Fibroblast of skin of back (primary cell): ENCODE data around the gene IL1RL1.

Source experiments
- DNase-seq: peaks from one replicate; pipeline ENCODE4 v3.0.0-alpha.2; 2013

The IL1RL1 gene

DNA sequence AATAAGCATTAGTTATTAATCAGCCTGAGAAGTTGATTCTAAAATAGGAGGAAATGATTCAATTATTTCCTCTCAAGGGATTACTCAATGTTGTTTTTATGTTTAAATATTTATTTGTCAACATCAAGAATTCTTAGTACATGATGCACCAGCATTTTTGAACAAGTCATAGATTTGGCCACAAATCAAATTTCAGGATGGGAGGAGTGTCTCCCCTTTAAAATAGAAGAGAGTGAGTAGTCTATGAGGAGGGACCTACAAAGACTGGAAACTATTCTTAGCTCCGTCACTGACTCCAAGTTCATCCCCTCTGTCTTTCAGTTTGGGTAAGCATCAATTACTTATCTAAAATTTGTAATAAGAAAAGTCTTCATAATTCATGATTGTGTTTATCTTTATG lies 25.6 kb downstream of the IL1RL1 start:
- DNase-seq = peak; percentile 65

DNA sequence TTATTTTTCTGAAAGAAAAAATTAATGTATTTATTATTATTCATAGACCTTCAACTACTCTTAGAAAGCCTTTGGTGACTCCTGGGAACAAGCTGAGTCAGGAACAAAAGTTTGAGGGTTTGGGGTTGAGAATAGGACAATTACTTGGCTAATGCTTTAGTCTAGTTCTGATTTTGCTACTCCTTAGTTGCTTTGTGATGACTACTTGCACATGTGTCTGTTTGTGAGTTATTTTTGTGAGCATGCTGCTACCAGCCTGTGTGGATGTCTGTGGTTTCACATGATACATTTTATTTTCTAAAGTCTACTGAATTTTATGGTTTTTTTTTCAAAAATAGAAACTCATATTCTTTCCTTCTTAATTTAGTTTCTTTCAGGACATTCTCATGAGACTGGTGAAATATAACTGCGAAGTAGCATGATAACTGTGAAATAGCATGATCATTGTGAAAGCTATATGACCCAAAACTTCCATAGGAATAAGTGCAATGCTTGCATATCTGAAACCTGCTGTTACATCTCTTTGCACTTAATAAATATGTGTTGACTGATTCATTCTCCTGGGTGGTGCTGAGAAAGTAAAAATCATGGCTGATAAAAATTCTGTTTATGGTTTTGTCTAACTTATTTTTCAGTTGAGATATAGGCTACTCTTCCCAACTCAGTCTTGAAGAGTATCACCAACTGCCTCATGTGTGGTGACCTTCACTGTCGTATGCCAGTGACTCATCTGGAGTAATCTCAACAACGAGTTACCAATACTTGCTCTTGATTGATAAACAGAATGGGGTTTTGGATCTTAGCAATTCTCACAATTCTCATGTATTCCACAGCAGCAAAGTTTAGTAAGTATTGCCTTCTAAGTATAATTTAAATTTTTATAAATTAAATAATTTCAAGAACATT lies 26.4 kb downstream of the IL1RL1 start:
- no peak for DNase-seq

DNA sequence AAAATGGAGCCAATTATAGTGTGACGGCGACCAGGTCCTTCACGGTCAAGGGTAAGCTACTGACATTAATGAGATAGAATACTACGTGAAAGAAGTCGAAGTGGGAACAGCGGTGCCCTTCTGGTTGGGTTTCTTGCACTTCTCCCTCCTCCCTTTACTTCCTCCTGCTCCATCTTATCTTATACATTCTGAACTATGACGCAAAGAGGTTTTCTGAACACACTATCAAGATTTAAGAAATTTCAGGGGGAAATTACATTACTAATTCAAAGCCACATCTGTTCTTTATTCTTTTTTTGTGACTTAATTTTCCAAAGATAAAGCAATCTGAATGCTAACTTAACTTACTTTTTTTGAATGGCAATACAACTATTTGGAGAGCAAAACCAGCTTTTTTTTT lies 29.4 kb downstream of the IL1RL1 start:
- no peak for DNase-seq

DNA sequence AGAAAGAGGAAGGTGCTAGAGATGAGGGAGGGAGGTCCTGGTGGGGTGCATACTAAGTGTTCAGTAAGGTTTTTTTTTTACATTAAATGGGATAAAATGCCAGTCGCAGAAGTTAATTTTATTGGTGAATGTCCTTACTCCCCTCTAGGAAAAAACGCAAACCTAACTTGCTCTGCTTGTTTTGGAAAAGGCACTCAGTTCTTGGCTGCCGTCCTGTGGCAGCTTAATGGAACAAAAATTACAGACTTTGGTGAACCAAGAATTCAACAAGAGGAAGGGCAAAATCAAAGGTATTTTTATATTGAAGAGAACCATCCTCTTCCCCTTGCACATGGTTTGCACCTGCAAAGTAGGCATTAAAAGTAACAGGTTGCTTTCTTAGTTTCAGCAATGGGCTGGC lies 31.5 kb downstream of the IL1RL1 start:
- no peak for DNase-seq

DNA sequence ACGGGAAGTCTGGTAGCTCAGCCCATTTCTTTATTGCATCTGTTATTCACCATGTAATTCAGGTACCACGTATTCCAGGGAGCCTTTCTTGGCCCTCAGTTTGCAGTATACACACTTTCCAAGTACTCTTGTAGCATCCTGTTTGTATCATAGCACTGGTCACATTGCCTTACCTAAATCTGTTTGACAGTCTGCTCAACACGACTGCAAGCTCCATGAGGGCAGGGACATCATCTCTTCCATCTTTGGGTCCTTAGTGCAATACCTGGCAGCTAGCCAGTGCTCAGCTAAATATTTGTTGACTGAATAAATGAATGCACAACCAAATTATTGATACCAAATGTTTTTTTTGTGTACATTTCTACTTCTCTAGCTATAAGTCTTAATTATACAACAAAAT lies 33.0 kb downstream of the IL1RL1 start:
- no peak for DNase-seq

DNA sequence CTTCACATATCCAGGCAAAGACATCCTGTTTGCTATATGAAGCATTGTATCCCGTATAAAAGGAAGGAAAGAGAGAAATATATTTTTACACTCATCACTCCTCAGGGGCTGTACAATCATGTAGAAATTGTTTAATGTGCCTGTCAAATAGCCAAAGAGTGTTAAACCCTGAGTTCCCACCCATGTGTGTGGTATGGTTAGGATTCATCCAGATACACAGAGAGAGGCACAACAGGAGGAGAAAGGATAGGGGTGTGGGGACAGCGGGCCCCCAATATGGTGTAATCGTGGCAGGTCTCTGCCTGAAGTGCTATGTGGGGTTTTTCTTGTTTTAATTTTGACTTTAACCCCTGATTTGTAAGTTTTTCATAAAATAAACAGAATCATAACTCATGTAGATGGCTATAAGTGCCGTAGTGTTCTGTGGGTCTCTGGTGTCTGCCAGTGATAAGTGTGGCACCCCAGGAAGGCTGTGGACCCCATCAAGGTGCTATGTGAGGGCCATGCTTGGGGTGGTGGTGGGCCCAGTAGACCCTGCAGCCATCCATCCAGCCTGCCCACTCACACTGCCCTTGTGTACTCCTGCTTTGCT lies 34.1 kb downstream of the IL1RL1 start:
- DNase-seq = no peak

DNA sequence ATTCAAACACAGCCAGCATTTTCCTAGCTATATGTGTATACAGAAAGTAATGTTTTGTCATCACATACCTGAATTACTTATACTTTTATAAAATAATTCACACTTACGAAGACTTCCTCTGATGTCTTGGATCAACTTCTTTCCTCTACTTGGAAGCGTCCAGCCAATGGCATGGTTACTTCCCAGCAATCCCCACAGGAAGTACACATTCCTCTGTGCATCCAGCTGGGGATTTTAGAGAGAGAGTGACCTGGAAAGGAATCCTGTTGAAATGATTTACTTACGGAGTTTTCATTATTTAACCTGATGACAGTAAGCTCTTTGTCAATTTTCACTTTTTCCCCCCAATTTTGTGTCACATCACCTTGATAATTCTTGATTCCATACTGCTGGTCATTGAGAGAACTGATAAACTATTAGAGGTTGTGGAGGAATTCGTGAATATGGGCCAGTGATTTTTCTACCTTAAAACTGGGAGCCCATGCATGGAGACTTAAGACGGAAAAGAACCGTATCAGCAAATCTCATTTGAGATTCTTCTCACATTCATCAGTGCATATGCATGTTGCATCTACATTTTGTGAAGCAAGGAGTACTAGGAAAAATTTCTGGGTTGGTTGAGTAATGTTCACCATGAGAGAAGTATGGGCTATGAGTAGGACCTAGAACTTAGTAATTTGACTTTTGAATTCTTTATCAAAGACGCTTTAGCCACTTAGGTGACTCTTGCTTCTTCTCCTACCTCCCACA lies 35.2 kb downstream of the IL1RL1 start:
- no peak for DNase-seq

DNA sequence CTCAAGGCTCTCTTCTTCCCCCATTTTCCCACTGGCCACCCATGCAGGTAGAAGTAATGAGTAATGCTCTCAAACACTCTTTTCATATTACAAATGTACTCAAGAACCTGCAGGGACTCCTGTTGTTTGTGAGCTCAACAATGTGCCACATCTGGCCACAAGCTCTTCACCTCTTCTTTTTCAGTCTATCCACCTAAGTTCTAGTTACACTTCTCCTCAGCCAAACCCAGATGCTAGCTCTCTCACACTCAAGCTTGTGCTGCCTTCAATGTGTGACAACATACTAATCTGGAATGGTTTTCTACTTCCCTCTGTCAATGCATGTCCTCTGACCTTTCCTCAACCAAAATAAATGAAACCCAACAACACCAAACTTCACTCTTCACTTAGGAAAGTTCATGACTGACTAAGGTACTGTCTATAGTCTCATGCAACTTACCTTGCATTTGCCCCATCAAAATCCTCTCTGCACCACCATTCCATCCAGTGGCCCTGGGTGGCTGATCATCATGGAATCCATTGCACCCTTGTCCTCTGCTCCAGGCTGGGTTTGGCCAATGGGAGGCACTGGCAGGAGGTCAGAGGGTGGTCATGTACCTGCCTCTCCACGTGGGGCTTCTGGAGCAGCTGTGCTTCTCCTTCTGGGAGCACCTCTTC lies 38.9 kb downstream of the IL1RL1 start:
- no peak for DNase-seq

DNA sequence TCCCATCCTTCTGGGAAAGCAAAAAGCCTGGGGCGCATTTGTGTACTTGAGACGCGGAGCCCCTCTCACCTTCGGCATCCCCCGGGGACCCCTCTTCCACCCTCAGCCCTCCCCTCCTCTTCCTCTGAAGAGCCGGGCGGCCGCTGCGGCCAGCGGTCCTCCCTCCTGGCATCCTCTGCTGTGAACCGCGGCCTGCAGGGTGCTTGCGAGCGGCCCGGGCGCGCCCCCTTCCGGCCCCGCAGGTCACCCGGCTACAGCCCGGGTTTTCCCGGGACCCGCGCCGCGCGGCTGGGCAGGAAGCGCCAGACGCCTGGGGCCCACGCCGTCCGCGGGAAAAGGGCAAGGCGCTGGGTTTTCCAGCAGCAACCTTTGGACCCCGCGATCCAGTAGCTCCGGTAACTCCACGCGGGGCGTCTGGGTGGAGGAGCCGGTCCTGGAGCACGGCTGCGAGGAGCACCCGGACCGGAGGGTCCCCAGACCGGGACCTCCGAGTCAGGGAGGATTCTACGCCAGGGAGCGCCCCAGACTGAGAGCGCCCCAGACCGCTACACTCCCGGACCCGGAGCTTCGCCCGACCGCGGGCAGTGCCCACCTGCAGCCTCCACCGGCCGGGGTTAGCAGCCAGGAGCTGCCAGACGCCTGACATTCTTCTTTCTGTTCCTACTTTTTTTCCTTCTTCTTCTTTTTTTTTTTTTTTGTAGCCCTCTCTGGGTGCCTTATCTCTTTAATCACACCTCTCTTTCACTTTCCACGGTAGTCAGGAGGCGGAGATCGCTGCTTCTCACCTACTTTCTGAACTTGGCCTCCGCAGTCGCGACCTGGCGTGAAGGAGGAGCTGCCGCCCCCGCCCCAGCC lies 44.4 kb downstream of the IL1RL1 start, which contains the start of gene IL18R1:
IL18R1 (plus strand) TSS at position 271 of the 855 bp plus-strand sequence. CDS start 6,865 bp downstream, outside the sequence.
- peak; percentile 76 for DNase-seq

DNA sequence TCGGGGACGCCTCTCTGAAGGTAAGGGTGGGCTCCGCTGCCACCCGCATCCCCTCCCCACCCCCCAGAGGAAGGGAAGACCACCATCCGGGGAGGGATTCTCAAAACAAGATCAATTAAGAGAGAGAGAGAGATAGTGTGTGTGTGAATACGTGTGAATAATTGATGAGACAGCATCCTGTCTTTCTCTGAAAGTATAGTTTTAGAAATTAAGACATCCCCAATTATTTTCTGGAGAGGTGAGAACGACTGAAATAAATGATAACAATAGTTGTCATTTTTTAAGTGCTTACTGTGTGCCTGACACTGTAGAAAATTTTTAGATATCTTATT lies 45.0 kb downstream of the IL1RL1 start:
- DNase-seq = no peak

DNA sequence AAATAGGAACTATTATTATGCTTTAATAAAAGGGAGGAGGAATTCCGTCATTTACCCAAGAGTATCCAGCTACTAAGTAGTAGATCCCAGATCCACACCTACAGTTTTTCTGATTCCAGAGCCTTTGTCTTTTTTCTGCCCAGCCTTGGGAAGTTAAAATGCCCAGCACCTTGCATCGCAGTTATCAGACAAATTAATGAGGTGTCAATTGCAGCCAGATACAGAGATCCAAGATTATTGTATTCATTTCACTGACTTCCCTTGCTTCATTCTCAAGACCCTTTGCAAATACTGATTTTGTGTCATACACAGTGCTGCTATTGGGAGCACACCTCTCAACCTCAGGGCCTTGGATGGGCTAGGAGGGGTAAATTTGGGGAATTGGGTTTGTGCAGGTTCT lies 45.4 kb downstream of the IL1RL1 start:
- DNase-seq = no peak

DNA sequence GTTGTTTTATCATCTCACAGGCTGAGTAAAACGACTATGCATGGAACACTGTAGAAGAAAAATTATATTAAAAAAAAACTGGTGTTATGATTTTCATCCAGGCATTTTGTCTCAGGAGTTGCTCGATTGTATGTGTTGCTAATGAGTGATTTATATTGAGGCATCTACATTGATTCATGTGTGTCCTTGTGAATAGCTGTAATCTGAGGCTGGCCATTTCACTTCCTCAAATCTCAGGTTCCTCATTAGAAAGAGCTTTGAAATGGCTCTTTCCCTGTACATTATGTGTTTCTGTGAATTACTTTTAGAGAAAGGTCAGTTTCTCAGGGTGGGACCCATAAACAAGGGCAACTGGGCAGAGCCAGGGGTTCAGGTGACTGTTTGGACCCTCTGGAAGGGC lies 46.6 kb downstream of the IL1RL1 start:
- no peak for DNase-seq

DNA sequence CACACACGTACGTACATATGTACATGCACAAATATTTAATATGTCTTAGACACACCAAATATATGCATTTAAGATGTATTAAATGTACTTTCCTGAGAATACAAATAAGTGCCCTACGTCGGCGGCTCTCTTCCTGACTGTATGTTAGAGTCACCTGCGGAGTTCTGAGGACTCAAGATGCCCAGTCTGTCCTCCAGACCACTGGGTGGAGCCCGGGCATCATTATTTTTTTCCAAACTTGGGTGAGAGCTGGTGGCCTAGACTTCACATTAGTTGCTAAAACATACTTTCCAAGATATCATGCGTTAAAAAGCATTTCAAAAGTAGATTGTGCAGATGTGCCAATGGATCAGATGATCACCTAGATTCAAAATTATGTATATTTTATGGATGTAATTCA lies 47.1 kb downstream of the IL1RL1 start:
- no peak for DNase-seq

DNA sequence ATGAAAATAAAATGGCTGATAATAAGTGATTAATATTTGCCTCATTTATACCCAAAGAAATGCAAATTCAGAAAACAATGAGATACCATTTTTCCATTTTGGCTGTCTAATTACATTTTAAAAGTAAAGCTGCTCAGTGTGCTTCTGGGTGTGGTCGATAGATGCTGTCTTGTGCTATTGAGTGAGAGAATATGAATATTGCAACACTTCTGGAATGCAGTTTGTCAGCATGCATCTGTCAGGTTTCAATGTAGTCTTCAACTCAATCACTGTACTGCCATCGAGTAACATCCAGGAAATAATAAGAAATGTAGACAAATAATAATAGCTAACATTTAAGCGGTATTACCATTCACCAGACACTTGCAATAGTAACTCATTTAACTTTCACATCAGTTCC lies 48.2 kb downstream of the IL1RL1 start:
- DNase-seq = no peak

DNA sequence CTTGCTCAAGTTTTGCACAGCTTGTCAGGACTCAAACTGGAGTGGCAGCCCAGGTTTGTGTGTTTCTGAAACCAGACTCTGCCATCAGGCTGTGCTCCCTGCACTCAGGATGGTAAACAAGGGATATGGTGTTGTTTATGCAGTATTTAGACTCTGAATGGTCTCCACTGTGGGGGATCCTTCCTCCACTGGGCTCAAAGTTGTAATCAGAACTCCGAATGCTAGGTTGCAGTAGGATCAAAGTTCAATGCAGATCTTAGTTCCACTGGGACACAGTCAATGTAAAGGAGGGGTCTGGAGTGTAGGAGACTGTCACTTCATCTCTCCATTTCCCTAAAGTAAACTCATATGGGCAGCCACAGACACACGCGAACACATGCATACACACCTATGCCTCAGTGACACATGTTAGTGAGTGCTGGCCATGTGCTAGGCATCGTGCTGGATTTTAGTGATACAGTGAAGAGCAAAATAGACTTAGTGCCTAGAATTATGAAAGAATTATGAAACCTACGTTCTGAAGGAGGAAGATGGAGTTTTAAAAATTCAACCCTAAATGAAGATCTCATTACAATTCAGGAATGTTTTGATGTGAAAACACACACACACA lies 50.4 kb downstream of the IL1RL1 start:
- no peak for DNase-seq

DNA sequence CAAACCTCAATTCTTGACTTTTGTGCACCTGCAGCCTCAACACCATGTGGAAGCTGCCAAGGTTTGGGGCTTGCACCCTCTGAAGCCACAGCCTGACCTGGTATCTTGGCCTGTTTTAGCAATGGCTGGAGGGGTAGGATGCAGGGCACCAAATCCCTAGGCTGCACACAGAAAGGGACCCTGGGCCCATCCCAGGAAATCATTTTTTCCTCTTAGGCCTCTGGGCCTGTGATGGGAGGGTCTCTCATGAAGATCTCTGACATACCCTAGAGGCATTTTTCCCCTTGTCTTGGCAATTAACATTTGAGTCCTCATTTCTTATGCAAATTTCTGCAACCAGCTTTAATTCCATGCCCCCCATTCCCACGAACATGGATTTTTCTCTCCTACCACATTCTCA lies 54.4 kb downstream of the IL1RL1 start:
- no peak for DNase-seq

DNA sequence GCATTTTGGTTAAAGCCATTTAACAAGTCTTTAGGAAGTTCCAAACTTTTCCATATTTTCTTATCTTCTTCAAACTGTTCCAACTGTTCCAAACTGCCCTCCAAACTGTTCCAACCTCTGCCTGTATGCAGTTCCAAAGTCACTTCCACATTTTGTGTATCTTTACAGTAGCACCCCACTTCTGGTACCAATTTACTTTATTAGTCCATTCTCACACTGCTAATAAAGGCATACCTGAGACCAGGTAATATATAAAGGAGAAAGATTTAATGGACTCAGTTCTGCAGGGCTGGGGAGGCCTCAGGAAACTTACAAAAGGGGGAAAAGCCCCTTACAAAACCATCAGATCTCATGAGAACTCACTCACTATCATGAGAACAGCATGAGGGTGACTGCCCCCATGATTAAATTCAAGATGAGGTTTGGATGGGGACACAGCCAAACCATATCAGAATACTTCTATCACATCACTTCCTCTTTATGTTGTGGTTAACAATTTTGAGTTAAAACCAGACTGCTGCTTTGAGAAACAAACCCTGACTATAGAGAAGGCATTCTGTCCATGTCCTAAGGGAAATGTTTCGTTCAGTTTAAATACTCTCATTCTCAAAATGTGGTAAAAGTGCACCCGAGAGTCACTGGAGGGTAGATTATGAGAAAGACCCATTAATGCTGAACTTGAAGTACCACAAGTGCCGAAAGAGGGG lies 55.2 kb downstream of the IL1RL1 start:
- DNase-seq = no peak

DNA sequence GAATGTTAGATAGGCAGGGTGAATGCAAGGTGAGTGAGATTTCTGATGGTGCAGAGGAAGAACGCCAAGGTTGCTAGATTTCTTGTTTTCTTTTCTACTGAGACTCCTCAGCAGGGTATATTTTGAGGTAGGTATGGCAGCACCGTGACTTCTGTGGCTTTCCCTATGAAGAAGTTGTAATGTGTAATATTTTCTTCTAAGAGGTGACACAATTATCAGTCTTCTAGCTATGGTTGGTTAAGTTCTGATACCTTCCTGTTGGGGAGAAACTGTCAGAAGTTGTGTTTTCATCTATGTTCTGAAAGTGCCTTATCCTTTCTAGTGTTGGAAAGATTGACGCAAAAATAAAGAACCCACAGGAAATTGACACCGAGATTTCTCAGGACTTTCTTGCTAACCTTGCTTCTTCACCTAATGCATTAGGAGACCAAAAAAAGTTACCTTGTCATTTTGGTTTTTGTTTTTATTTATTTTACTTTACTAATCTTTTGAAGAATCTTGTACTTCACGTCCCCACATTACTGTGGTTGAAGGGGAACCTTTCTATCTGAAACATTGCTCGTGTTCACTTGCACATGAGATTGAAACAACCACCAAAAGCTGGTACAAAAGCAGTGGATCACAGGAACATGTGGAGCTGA lies 56.1 kb downstream of the IL1RL1 start:
- DNase-seq = no peak

DNA sequence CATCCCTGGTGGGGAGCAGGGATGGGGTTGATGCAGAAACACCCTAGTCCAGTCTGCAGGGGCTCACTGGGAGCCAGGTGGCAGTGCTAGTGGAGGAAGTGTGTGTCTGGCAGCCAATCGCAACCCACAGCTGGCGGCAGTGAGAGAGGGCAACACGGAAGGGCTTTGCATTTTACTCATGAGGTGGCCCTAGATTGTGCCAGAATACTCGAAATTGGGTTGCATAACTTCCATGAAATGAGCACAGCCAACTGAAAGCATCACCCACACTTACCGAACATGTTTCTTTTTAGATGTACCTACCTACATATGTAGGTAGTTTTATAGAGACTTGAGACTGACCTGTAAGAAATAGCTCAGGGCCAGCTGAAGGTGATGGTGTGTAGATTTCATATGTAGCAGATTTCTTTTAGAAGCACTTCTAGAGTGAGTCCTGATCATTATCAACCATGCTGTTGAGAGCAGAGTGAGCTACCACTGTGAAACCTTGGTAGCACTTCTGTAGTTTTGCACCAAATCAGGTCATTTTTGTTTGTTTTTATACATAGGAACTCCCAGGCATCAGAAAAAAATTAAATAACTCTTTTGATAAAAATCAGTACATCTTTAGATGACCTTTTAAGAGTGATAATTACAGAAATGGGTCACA lies 57.2 kb downstream of the IL1RL1 start:
- DNase-seq = no peak

DNA sequence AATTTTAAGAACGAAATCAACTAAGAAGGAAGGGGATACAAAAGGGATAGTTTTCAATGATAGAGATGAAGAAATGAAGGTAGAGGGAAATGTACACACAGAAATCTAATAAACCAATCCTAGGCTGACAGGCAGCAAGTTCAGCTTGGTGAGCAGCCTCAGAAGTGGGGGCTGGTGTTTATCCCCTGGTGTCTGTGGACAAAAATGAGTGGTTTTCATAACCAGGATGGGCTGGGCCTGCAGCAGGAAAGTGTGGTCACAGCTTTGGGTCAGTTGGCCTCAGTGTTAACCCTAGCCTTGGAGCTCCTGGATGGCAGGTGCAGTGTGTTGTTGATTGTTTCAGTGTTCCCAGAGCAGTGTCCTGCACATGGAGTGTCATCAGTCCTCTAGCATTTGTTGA lies 58.5 kb downstream of the IL1RL1 start:
- DNase-seq = no peak
